HepG2 (cell line): ENCODE measurements around the gene KAZN. TPM values are rescaled to one million over a fixed set of nuclear protein-coding genes. Genes with fewer than 3 reads are reported as not detected.

Source experiments
- ATAC-seq: fragments of 200-7000 bp; cut with Tn5 transposase; 3 replicates; pipeline ENCODE4 v1.9.1; 2020; ENCODE audit warnings: mild to moderate bottlenecking, moderate library complexity
- BruUV-seq: library from RNA; stranded (reverse); fragments of 400-500 nt; replicated peaks from 2 replicates; lab custom pipeline; 2021; lab: Mats Ljungman, UMichigan
- CTCF ChIA-PET: fragments of 300-600 bp; formaldehyde crosslinking; extraction: SDS; loops from one replicate; lab custom pipeline; 2021; ENCODE audit warnings: low total read pairs, inconsistent platforms, low intra/inter-chr PET ratio; lab: Yijun Ruan, JAX
- POLR2A ChIA-PET: fragments of 350-600 bp; sonication (Branson Sonifier 250); formaldehyde crosslinking; loops from one replicate; lab custom pipeline; 2020; ENCODE audit warnings: antibody characterized with exemption, inconsistent platforms; lab: Yijun Ruan, JAX
- DNase-seq: peaks from one replicate; pipeline ENCODE4 v3.0.0-alpha.2; 2015; ENCODE audit warnings: low spot score
- FAIRE-seq: peaks from 3 replicates; lab custom pipeline; 2011; peaks lifted over from hg19 to GRCh38; lab: Jason Lieb, UNC
- H2AFZ ChIP-seq: one replicate; pipeline ENCODE4 v1.6.1; 2011; ENCODE audit warnings: low read length, inconsistent platforms
- H3K27ac ChIP-seq: fragments of 300-600 bp; 3 replicates; pipeline ENCODE4 v1.8.0; 2011; ENCODE audit warnings: mixed run types, mild to moderate bottlenecking, mixed read lengths, low read length, inconsistent platforms; ENCODE audit not compliant: insufficient read depth; ENCODE audit errors: extremely low read length
- H3K27me3 ChIP-seq, 2 experiments: fragments of 200-600 bp in 1 of 2; 2 replicates in 1 of 2; 3 replicates in 1 of 2; pipeline versions ENCODE4 v1.6.0 to v1.8.0; 2011; ENCODE audit warnings: low read length in 2 of 2, mild to moderate bottlenecking in 2 of 2, moderate library complexity in 2 of 2, inconsistent platforms in 1 of 2; ENCODE audit not compliant: insufficient read depth in 2 of 2, control insufficient read depth in 1 of 2
- H3K36me3 ChIP-seq, 2 experiments: fragments of 200-600 bp in 1 of 2; replicated peaks in 1 of 2; 2 replicates in 1 of 2; 3 replicates in 1 of 2; pipeline versions ENCODE4 v1.5.1 to v1.8.0; 2011; ENCODE audit warnings: low read length in 2 of 2, inconsistent platforms in 1 of 2; ENCODE audit not compliant: insufficient read depth in 2 of 2, control insufficient read depth in 1 of 2
- H3K4me1 ChIP-seq: 2 replicates; pipeline ENCODE4 v1.5.1; 2012; ENCODE audit warnings: low read length, inconsistent platforms; ENCODE audit not compliant: insufficient read depth
- H3K4me2 ChIP-seq: 2 replicates; pipeline ENCODE4 v1.6.0; 2011; ENCODE audit warnings: low read depth, low read length, inconsistent platforms
- H3K4me3 ChIP-seq, 3 experiments: fragments of 200-600 bp in 1 of 3; sonication (generic), shearing (Covaris generic) in 1 of 3; replicated peaks in 1 of 3; 2 replicates each; pipeline ENCODE4 v1.5.1; 2011 to 2016; ENCODE audit warnings: low read length in 3 of 3, inconsistent platforms in 2 of 3, low read depth in 2 of 3, mild to moderate bottlenecking in 2 of 3, control low read depth in 1 of 3, mixed read lengths in 1 of 3; ENCODE audit not compliant: insufficient read depth in 1 of 3
- H3K79me2 ChIP-seq: one replicate; pipeline ENCODE4 v1.6.1; 2011; ENCODE audit warnings: low read length, inconsistent platforms; ENCODE audit not compliant: insufficient read depth
- H3K9ac ChIP-seq: 2 replicates; pipeline ENCODE4 v1.6.0; 2011; ENCODE audit warnings: mild to moderate bottlenecking, low read depth, low read length, inconsistent platforms; ENCODE audit not compliant: insufficient read depth
- H3K9me3 ChIP-seq: 2 replicates; pipeline ENCODE4 v1.5.1; 2012; ENCODE audit warnings: mild to moderate bottlenecking, low read length
- H4K20me1 ChIP-seq: 2 replicates; pipeline ENCODE4 v1.6.0; 2011; ENCODE audit warnings: inconsistent platforms, mild to moderate bottlenecking, low read length, moderate library complexity; ENCODE audit not compliant: insufficient read depth
- AHDC1 ChIP-seq: sonication (generic); formaldehyde crosslinking; IDR thresholded peaks from 2 replicates; pipeline ENCODE4 v1.5.1; 2020; ENCODE audit warnings: mild to moderate bottlenecking, missing genetic modification reagents, borderline replicate concordance
- ERF ChIP-seq: IDR thresholded peaks from 2 replicates; pipeline ENCODE4 v1.6.1; 2018; ENCODE audit warnings: missing biosample characterization, missing genetic modification reagents
- KLF15 ChIP-seq: sonication (generic); formaldehyde crosslinking; IDR thresholded peaks from 2 replicates; pipeline ENCODE4 v1.8.1; 2023; ENCODE audit warnings: borderline replicate concordance, mild to moderate bottlenecking, inconsistent platforms, missing genetic modification reagents, mixed read lengths
- MAFF ChIP-seq: IDR thresholded peaks from 2 replicates; pipeline ENCODE4 v1.6.1; 2011; ENCODE audit warnings: low read depth, low read length, improper control_type of control experiment
- MAFK ChIP-seq, 2 experiments: IDR thresholded peaks in 1 of 2; conservative IDR thresholded peaks in 1 of 2; 2 replicates each; pipeline ENCODE4 v1.6.1; 2011; ENCODE audit warnings: improper control_type of control experiment in 2 of 2, low read length in 2 of 2
- PCBP1 ChIP-seq: fragments of 200-400 bp; formaldehyde crosslinking; IDR thresholded peaks from 2 replicates; pipeline ENCODE4 v1.6.1; 2017; ENCODE audit warnings: mild to moderate bottlenecking, low read depth, low read length, borderline replicate concordance
- POLR2AphosphoS5 ChIP-seq: IDR thresholded peaks from 2 replicates; pipeline ENCODE4 v1.6.1; 2012; ENCODE audit warnings: low read depth, low read length
- RFXAP ChIP-seq: sonication (generic); formaldehyde crosslinking; IDR thresholded peaks from 2 replicates; pipeline ENCODE4 v1.4.0; 2020; ENCODE audit warnings: missing genetic modification reagents, borderline replicate concordance
- SIX1 ChIP-seq: sonication (generic); formaldehyde crosslinking; IDR thresholded peaks from 2 replicates; pipeline ENCODE4 v1.4.0; 2020; ENCODE audit warnings: missing genetic modification reagents, borderline replicate concordance
- SMYD3 ChIP-seq: sonication (generic); formaldehyde crosslinking; IDR thresholded peaks from 2 replicates; pipeline ENCODE4 v1.8.1; 2023; ENCODE audit warnings: mild to moderate bottlenecking, missing genetic modification reagents
- SRY ChIP-seq: sonication (generic); formaldehyde crosslinking; IDR thresholded peaks from 2 replicates; pipeline ENCODE4 v1.8.0; 2022; ENCODE audit warnings: mild to moderate bottlenecking, missing genetic modification reagents
- TCF12 ChIP-seq, 2 experiments: fragments of 450-650 bp in 1 of 2; sonication (generic) in 1 of 2; formaldehyde crosslinking in 1 of 2; IDR thresholded peaks; 2 replicates each; pipeline versions ENCODE4 v1.6.1 to v1.8.0; 2017 to 2022; ENCODE audit warnings: antibody characterized with exemption in 1 of 2, mild to moderate bottlenecking in 1 of 2, missing genetic modification reagents in 1 of 2, moderate library complexity in 1 of 2
- U2AF1 ChIP-seq: fragments of 200-400 bp; formaldehyde crosslinking; optimal IDR thresholded peaks from 2 replicates; pipeline ENCODE3; 2017; ENCODE audit warnings: mild to moderate bottlenecking, low read depth, low read length
- ZBTB7A ChIP-seq: sonication (generic); formaldehyde crosslinking; IDR thresholded peaks from 2 replicates; pipeline ENCODE4 v1.8.0; 2022; ENCODE audit warnings: mild to moderate bottlenecking, missing genetic modification reagents
- ZFP37 ChIP-seq: sonication (generic); formaldehyde crosslinking; IDR thresholded peaks from 2 replicates; pipeline ENCODE4 v1.4.0; 2020; ENCODE audit warnings: missing genetic modification reagents, borderline replicate concordance
- ZMAT3 ChIP-seq: sonication (generic); formaldehyde crosslinking; conservative IDR thresholded peaks from 2 replicates; pipeline ENCODE4 v1.7.0; 2021; ENCODE audit warnings: missing genetic modification reagents
- ZNF180 ChIP-seq: sonication (generic); formaldehyde crosslinking; IDR thresholded peaks from 2 replicates; pipeline ENCODE4 v1.4.0; 2020; ENCODE audit warnings: low read depth, missing genetic modification reagents, borderline replicate concordance
- ZNF256 ChIP-seq: sonication (generic); formaldehyde crosslinking; conservative IDR thresholded peaks from 2 replicates; pipeline ENCODE4 v1.4.0; 2020; ENCODE audit warnings: missing genetic modification reagents
- ZNF441 ChIP-seq: sonication (generic); formaldehyde crosslinking; IDR thresholded peaks from 2 replicates; pipeline ENCODE4 v1.7.0; 2021; ENCODE audit warnings: missing genetic modification reagents, borderline replicate concordance
- ZSCAN30 ChIP-seq: sonication (generic); formaldehyde crosslinking; IDR thresholded peaks from 2 replicates; pipeline ENCODE4 v1.5.0; 2020; ENCODE audit warnings: mild to moderate bottlenecking, missing genetic modification reagents
- WGBS: methylation state at CpG from one replicate; pipeline ENCODE4 v1.1.6; 2017; ENCODE audit warnings: low lambda C conversion rate; 5-methylcytosine and 5-hydroxymethylcytosine counted together
- in situ Hi-C: cut with HindIII; loops from 2 replicates; pipeline ENCODE4 v1.10.0; 2017; ENCODE audit warnings: low pct_unique_long_range_greater_than_20kb; ENCODE audit not compliant: extremely low pct_ligation_motif_present
- intact Hi-C: fragments of 100-400 bp; cut with micrococcal nuclease; formaldehyde crosslinking; loops from one replicate; pipeline ENCODE4 v1.10.0; 2022; ENCODE audit not compliant: unreplicated experiment
- polyA plus RNA-seq, 8 experiments: library from polyadenylated mRNA; depleted of rRNA in 3 of 8; stranded (reverse) in 7 of 8; unstranded in 1 of 8; fragments of >200 nt; fragmentation: Illumina TruSeq in 4 of 8; extraction: Trizol in 4 of 8; gene quantifications; 2 replicates each; pipeline versions ENCODE4 v1.2.1 to v1.2.3, GENCODE V29; 2011 to 2016; ENCODE audit warnings: low read depth in 4 of 8, missing spikeins in 1 of 8, mixed read lengths in 1 of 8; ENCODE audit not compliant: insufficient read depth in 1 of 8
- total RNA-seq, 5 experiments: library from RNA; depleted of rRNA; stranded (reverse); fragments of >200 nt; fragmentation: Illumina TruSeq; extraction: Trizol; gene quantifications; 2 replicates each; pipeline ENCODE4 v1.2.3, GENCODE V29; 2016; ENCODE audit warnings: low read depth in 1 of 5

KAZN gene
- total and polyA plus RNA-seq, 2 of the 13 experiments (the other 11 are each of a cell fraction or from before 2014, with no cell fraction given): 10.4 to 13.5 TPM

- TF ChIP-seq AHDC1 (CRISPR knock-in tag): no peak
- no peak for TF ChIP-seq SRY (CRISPR knock-in tag)
- TF ChIP-seq RFXAP (CRISPR knock-in tag): no peak
- TF ChIP-seq, all 625 proteins: peak for 0
These were observed 548.5 kb downstream of the KAZN start (continued) for GRCh38 chr1:15146971-15147376.

GRCh38 chr1:15148004-15148403, 549.5 kb downstream of the KAZN start:
- FAIRE-seq: no peak
- peaks cover 17% of the 10 kb centered on the region for H3K79me2 ChIP-seq

More at GRCh38 chr1:15148004-15148403, 549.5 kb downstream of the KAZN start:
- CTCF ChIA-PET: no interaction called here
- WGBS: 93% methylated on average over 6 of the region's 6 CpGs
- Histone ChIP-seq H3K27me3 (no peaks in the 10 kb centered on the region), H3K9ac (no peak overlapping the region), H3K4me1 (peaks cover 80% of the 10 kb centered on the region), H4K20me1 (no peaks in the 10 kb centered on the region), H3K9me3 (no peaks in the 10 kb centered on the region), H2AFZ (no peak overlapping the region), H3K4me3 (no peak overlapping the region), H3K4me2 (no peak overlapping the region), H3K27ac (no peak overlapping the region), H3K36me3 (peaks cover 2 to 5% of the 10 kb centered on the region in 2 experiments; a peak in 1 of 5 replicates)
- in situ Hi-C loops (no loop called here), intact Hi-C loops (no loop called here)
- no peak for ATAC-seq
- POLR2A ChIA-PET: no interaction called here
- BruUV-seq: no TSS peak
- DNase-seq: no peak
- no peak for TF ChIP-seq SIX1 (CRISPR knock-in tag)
- TF ChIP-seq ZNF256: no peak
- TF ChIP-seq U2AF1: no peak
- no peak for TF ChIP-seq ZMAT3 (CRISPR knock-in tag)
- peak; percentile 42 to 60; a peak in 3 of 4 replicates for TF ChIP-seq MAFK (conservative IDR thresholded peaks at IDR 0.05 in 1 of 2, IDR thresholded peaks at IDR 0.05 in 1 of 2; ENCODE audit: low read length in 2 of 2)
- no peak for TF ChIP-seq TCF12 (IDR thresholded peaks at IDR 0.05)
- no peak for TF ChIP-seq TCF12 (CRISPR knock-in tag; IDR thresholded peaks at IDR 0.05)
- TF ChIP-seq ZBTB7A (CRISPR knock-in tag): no peak
- no peak for TF ChIP-seq PCBP1
- 0 out of 2 replicates have a peak, but pooled peaks have one; percentile 13 for TF ChIP-seq MAFF
- TF ChIP-seq ZNF441 (CRISPR knock-in tag): no peak
- no peak for TF ChIP-seq POLR2AphosphoS5
- no peak for TF ChIP-seq ZNF180 (CRISPR knock-in tag)
- TF ChIP-seq ZSCAN30 (CRISPR knock-in tag): no peak
- TF ChIP-seq ZFP37 (CRISPR knock-in tag): no peak
- no peak for TF ChIP-seq SMYD3 (CRISPR knock-in tag)
- TF ChIP-seq KLF15 (CRISPR knock-in tag): no peak
- no peak for TF ChIP-seq ERF (CRISPR knock-in tag)
